BJ (cell line): ENCODE data around the gene KCNT2. TPM values are rescaled to one million over a fixed set of nuclear protein-coding genes. Genes with fewer than 3 reads are reported as not detected.

ENCODE experiments used
- CTCF ChIA-PET: fragments of 350-600 bp; formaldehyde crosslinking; extraction: SDS; loops from one replicate; lab custom pipeline; 2021; ENCODE audit warnings: antibody characterized with exemption, inconsistent platforms; lab: Yijun Ruan, JAX
- POLR2A ChIA-PET: fragments of 300-600 bp; sonication (Branson Sonifier 250); formaldehyde crosslinking; extraction: SDS; loops from one replicate; lab custom pipeline; 2021; ENCODE audit warnings: antibody characterized with exemption; lab: Charles Lee
- DNase-seq: peaks from one replicate; pipeline ENCODE4 v3.0.0-alpha.2; 2011; ENCODE audit warnings: low read depth
- H3K27me3 ChIP-seq: 2 replicates; pipeline ENCODE4 v1.6.0; 2011; ENCODE audit warnings: low read length; ENCODE audit not compliant: control insufficient read depth, insufficient read depth
- H3K36me3 ChIP-seq: 2 replicates; pipeline ENCODE4 v1.5.1; 2011; ENCODE audit warnings: low read length; ENCODE audit not compliant: control insufficient read depth, insufficient read depth
- H3K4me3 ChIP-seq: 2 replicates; pipeline ENCODE4 v1.5.1; 2011; ENCODE audit warnings: low read depth, mild to moderate bottlenecking, control low read depth, low read length
- CTCF ChIP-seq: IDR thresholded peaks from 2 replicates; pipeline ENCODE4 v1.5.1; 2011; ENCODE audit warnings: low read depth, mild to moderate bottlenecking, control low read depth, inconsistent platforms, low read length, moderate library complexity; ENCODE audit not compliant: insufficient read depth
- polyA plus RNA-seq: library from polyadenylated mRNA; depleted of rRNA; stranded (reverse); fragments of >200 nt; gene quantifications from 2 replicates; pipeline ENCODE4 v1.2.3, GENCODE V29; 2011

KCNT2 gene
- polyA plus RNA-seq, 1 experiment, result 0.66 TPM

DNA sequence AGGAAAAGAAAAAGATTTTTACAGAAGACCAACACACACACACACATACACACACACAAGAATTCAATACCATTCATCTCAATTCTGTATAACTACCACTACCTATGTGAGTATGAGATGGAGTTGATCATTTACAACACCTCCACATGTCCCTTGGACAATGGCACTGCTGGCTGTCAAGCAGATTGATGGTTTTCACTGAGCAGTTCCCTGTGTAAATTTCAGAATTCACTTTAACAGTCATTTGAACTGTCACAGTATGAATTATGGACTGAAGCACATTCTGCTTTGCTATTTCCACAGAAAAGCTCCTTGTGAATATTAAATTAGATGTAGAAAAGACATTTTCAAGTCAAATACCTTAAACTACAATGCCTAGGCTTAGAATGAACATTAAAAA lies 14.3 kb downstream of the KCNT2 start:
- Histone ChIP-seq H3K27me3 (no peaks in the 10 kb centered on the region), H3K36me3 (no peaks in the 10 kb centered on the region), H3K4me3 (no peak overlapping the region)
- ChIA-PET POLR2A (no interaction called here), CTCF (no interaction called here)
- TF ChIP-seq CTCF, result no peak
- DNase-seq, result no peak

DNA sequence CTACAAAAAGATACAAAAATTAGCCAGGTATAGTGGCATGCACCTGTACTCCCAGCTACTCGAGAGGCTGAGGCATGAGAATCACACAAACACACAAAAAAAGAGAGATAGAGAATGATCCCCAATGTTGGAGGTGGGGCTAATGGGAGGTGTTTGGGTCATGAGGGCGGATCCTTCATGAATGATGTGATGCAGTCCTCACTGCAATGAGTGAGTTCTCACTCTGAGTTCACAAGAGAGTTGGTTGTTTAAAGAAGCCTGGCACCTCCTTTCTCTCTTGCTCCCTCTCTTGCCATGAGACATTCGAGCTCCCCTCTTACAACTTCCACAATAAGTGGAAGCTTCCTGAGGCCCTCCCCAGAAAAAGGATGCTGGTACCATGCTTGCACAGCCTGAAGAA lies 17.3 kb downstream of the KCNT2 start:
- POLR2A ChIA-PET, result no interaction called here
- Histone ChIP-seq H3K36me3 (no peaks in the 10 kb centered on the region), H3K27me3 (no peaks in the 10 kb centered on the region), H3K4me3 (no peak overlapping the region)
- CTCF ChIA-PET, result no interaction called here
- no peak for DNase-seq
- no peak for TF ChIP-seq CTCF

- Histone ChIP-seq H3K36me3 (no peaks in the 10 kb centered on the region), H3K4me3 (no peak overlapping the region), H3K27me3 (no peaks in the 10 kb centered on the region)
- TF ChIP-seq CTCF, result no peak
- ChIA-PET POLR2A (no interaction called here), CTCF (no interaction called here)
- DNase-seq, result no peak
Measured at GRCh38 chr1:196590012-196590708, 18.1 kb downstream of the KCNT2 start.

- TF ChIP-seq CTCF, result no peak
- Histone ChIP-seq H3K4me3 (no peak overlapping the region), H3K36me3 (no peaks in the 10 kb centered on the region), H3K27me3 (no peaks in the 10 kb centered on the region)
- ChIA-PET CTCF (interaction anchor here (1.1 kb wide), 1 partner anchor 11 kb away, joined by 3 read pairs; no protein-coding TSS in a partner anchor), POLR2A (interaction anchor here (0.7 kb wide), 1 partner anchor 185 kb away, joined by 7 read pairs; no protein-coding TSS in a partner anchor)
- no peak for DNase-seq
Measured at GRCh38 chr1:196584696-196585095, 23.5 kb downstream of the KCNT2 start.

DNA sequence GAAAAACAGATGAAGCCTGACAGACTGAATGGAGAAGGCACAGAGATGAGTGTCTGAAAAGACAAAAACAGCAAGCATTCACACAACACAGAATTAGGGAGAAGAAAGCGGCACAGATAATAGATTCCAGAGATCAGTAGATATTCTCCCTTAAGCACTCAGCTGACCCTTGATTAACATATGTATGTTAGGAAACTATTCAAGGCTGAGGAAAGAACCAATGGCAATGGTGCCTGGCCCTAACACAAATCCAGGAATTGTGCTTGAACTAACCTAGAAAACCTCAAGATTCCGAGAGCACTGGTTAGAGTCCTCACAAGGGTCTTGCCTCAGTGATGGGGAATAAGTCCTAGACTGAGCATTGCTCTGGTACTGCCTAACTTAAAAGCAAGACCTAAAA lies 30.9 kb downstream of the KCNT2 start:
- ChIA-PET CTCF (interaction anchor here (1.0 kb wide), 1 partner anchor 31 kb away, joined by 3 read pairs; the partner anchor contains the start of gene KCNT2), POLR2A (no interaction called here)
- DNase-seq, result no peak

More for the DNA sequence above, 30.9 kb downstream of the KCNT2 start:
- TF ChIP-seq CTCF, result no peak
- Histone ChIP-seq H3K27me3 (no peaks in the 10 kb centered on the region), H3K36me3 (no peaks in the 10 kb centered on the region), H3K4me3 (no peak overlapping the region)
